Stimulated activated CD4-positive, alpha-beta T cell treated with anti-CD3 and anti-CD28 coated beads, TNF-alpha, amount 100 ng/mL, for 4 hours (primary cell): ENCODE measurements around the gene KANSL3.
A peak's percentile ranks its signal among the peaks of the same experiment; 100 is the strongest.
"Not testable (repeated sequence)": the region's sequence is repeated elsewhere in the genome, so short reads cannot be mapped to it uniquely, and the experiment has no call there.

Experiments
- DNase-seq, 3 experiments: peaks; one replicate each; pipeline ENCODE4 v3.0.0-alpha.2; 2020; ENCODE audit warnings: low read depth in 3 of 3

Gene KANSL3

DNA sequence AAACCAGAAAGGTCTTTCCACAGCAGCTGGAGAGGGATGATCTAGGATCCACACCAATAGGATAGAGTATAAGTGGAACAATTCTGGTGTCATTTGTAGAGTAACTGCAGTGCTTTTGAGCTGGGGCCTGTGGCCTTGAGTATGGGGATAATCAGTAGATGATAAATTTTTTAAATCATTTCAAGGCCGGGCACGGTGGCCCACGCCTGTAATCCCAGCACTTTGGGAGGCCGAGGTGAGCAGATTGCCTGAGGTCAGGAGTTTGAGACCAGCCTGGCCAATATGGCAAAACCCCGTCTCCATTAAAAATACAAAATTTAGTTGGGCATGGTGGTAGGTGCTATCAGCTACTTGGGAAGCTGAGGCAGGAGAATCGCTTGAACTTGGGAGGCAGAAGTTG, 80.7 kb downstream of the KANSL3 start:
- not testable (repeated sequence) for DNase-seq

DNA sequence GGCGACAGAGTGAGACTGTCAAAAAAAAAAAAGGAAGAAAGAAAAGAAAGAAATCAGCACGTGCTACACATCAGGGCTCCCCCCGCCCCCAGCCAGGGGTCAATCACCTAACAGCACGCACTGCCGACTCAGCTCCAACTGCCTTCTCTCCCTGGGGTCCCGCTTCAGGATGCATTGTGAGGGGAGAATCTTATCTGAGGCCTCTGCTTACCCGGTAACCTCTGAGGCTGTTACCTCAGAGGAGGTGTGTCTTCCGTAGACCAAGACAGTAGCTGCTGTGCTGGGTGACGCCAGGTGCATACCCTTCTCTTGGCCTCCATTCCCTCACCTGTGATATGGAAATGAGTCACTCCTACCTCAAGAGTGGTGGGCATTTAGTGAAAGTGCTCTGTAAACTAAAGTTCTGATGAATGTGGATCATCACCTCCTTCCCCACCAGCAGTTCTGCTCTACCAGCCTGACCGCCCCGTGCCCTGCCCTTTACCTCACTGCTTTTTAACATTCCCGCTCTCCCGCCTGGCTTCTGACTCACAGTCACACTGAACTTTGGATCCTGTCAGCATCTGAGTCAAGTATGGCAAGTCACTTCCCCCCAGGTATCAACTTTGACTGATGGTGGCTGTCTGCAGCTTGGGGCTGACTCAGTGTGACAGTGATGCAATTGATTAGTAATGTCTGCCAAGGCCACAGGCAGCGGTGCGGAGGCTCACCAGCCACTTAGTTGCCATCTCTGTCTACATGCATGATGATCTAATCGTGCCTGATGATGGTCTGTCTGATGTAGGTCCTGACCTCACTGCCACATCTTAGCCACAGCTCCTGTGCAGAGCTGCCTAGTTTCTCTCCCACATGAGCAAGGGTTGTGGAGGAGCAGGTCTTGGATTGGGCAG, 81.4 kb downstream of the KANSL3 start:
- DNase-seq, result peak in 1 of 3 experiments; percentile 31

DNA sequence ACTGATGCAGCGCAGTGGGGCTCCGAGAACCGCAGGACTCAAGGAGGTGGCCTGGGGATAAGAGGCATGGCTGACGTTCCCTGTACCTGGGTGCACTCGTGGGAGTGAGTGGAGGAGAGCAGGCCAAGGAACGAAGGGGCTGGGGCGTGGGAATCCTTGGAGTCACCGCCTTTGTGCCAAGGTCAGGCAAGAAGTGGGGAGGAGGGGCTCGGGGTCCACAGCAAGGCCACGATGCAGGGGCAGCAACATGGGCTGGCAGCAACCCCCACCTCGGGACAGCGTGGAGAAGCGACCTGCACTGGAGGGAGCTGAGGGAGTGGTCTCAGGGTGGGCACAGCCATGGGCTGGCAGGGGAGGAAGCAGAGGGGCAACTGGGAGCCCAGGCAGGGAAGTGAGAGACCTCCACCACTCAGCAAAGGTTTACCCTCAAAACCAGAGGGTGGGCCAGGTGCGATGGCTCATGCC, 82.9 kb downstream of the KANSL3 start:
- no peak for DNase-seq

DNA sequence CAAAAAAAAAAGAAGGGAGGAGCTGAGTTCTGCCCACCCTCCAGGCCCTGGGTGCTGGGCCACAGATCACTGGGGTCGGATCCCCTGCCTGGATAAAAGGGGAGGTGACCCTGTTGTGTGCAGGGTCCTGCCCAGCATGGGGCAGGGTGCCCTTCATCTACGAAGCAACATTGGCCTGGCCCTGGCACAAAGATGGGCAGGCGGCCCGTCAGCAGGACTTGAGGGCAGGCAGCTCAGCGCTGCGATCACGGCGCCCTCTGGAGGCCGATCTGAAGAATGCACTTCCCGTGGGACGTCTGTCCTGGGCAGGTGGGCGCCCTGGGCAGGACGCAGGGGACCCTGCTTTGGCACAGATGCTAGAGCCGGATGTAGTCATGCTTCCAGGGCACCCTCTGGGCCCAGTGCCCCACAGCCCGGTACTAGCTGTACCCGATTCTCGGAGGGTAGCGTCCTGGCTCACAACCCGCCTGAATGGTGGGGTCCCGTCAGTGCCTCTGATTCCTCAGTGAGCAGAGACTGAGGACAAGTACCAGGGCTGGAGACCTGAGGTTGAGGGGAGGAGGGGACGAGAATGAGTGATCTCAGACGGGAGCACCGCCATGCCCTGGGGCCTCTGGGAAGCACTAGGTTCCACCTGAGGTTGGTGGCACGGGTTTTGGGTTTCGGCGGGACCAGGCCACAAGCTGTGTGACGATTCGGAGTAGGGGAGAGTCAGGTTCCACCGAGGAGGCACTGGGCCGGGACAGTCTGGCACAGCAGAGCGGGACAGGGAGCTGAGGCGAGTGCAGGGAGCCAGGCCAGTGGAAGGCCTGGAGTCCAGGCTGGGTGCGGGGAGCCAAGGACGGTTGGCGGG, 83.6 kb downstream of the KANSL3 start:
- peak in 2 of 3 experiments; percentile 44 to 53 for DNase-seq

DNA sequence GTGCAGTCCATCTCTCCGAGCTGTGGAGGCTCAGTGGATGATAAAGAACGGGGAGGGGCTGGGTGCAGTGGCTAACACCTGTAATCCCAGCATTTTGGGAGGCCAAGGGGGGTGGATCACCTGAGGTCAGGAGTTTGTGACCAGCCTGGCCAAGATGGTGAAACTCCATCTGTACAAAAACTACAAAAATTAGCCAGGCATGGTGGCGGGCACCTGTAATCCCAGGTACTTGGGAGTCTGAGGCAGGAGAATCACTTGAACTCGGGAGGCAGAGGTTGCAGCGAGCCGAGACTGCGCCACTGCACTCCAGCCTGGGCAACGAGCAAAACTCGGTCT, 84.2 kb downstream of the KANSL3 start:
- DNase-seq, result not testable (repeated sequence)

DNA sequence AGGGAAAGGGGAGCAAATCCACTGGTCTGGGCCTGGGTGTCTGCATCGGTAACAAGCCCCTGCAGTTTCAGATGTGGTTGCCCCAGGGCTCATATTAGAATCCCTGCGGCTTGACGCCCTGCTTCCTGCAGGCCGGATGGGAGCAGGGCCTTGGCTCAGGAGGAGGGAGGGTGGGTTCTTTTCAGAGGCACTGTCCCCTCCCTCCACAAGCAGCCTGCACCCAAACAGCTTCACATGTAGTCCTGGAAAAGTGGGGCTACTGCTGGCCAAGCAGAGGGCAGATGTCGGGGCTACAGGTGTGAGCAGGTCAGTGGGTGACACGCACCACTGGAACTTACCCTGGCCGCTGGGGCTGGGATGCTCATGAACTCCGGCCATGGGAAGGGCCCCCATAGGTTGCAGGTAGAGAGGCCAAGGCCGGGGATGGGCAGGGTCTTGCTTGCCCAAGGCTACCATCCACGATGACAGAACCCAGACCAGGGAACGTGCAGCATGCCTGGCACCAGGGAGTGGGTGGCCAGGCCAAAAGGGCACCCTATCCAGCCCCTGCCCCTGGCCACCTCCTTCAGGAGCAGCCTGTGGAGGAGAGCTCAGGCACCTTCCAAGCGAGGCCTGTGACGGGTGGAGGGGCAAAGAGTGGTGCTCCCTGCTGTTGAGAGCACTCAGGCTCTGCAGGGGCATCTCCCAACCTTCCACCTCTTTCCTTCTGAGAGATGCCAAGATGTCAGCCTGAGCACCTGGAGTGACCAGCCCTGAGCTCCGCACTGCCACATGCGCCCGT, 84.7 kb downstream of the KANSL3 start:
- no peak for DNase-seq

DNA sequence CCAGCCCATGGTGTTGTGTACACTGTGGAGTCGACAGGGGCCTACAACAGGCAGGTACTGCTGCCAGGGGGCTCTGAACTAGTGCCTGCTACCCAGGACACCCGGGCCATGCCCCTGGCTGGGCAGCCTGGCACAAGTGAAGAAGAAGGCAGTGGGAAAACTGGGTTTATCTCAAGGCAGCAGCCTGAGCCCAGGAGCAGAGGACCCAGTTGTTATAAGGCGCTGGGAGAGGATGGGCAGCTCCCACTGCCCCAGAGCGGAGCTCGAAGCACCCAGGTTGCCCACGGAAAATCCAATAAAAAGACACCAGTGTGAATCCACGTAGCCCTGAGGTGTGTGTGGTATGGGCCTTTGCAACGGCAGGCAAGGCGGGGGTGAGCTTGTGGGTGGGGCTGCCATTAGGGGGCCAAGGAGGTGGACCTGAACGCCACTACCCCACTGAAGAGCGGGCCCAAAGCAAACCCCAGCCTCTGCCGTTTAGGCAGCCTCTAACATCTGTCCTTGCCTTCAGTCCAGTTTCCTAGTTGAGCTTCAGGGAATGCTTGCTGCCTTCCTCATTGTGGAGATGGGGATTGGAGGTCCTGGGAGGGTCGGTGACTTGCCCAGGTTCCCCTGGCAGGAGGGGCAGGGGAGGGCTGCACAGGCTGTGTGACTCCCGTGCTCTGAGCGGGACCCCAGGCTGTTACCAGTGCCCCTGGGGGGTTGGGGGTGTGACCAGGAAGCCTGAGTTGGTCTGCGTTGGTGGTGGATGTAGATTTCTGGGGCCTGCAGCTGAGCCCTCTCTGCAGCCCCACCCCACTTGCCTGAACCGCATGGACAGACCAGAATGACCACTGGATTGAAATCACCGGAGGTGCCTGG, 85.6 kb downstream of the KANSL3 start:
- no peak for DNase-seq

DNA sequence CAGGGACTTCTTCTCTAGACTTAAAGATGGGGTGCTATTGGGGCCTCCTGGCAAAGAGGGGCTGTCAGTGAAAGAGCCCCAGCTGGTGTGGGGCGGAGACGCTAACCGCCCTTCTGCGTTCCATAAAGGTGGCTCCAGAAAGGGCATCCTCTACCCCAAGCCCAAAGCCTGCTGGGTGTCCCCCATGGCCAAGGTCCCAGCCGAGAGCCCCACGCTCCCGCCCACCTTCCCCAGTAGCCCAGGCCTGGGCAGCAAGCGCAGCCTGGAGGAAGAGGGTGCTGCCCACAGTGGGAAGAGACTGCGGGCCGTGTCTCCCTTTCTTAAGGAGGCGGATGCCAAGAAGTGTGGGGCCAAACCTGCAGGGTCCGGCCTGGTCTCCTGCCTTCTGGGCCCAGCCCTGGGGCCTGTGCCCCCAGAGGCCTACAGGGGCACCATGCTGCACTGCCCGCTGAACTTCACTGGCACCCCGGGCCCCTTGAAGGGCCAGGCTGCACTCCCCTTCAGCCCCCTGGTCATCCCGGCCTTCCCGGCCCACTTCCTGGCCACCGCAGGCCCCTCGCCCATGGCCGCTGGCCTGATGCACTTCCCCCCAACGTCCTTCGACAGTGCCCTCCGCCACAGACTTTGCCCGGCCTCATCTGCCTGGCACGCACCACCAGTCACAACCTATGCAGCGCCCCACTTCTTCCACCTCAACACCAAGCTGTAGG, 86.4 kb downstream of the KANSL3 start:
- no peak for DNase-seq

DNA sequence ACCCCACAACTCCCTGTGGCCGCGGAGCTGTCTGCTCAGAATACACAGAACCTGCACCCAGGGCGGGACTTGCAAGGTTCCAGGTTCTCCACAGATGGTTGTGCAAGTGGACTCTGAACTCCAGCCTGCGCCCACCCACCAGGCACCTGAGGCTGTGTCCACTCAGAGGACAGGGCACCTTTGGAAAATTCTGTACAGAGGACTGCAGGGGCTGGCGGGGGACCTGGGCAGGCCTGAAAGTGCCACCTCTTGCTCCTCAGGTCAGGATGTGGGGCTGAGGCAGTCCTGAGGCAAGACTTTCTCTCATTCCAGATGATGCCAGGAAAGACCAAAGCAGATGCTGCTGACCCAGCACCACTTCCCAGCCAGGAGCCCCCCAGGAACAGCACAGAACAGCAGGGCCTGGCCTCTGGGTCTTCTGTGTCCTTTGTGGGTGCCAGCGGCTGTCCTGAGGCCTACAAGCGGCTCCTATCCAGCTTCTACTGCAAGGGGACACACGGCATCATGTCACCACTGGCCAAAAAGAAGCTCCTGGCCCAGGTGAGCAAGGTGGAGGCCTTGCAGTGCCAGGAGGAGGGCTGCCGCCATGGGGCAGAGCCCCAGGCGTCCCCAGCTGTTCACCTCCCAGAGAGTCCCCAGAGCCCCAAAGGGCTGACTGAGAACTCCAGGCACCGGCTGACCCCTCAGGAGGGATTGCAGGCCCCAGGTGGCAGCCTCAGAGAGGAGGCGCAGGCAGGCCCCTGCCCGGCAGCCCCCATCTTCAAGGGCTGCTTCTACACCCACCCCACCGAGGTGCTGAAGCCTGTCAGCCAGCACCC, 87.1 kb downstream of the KANSL3 start:
- DNase-seq, result no peak

DNA sequence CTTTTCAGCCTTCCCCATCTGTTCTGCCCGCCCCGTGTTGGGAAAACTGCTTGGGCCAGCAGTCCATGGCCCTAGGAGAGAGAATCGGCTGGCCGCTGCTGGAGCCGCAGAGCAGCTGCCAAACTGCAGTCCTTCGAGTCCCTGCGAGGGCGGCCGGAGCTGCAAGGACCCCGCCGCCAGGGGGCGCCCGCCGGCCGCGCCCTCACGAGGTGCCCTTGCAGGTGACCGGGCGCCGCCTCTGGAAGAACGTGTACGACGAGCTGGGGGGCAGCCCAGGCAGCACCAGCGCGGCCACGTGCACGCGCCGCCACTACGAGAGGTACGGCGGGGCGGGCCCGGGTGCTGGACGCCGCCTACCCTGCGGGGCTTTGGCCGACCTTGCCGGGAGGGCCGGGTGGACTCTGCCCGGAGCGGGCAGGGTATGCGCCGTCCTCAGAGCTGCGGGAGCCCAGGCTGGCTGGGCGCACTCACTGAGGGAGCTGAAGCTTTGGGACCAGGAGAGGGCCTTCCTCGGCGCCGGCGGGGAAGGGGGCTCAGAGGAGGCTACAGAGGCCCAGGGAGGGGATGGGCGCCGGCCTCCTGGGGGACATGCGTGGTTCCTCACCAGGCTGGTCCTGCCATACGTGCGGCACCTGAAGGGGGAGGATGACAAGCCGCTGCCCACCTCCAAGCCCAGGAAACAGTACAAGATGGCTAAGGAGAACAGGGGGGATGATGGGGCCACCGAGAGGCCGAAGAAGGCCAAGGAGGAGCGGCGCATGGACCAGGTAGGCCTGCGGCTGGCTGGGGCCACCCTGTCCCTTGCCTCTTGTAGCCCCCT, 87.9 kb downstream of the KANSL3 start:
- no peak for DNase-seq

DNA sequence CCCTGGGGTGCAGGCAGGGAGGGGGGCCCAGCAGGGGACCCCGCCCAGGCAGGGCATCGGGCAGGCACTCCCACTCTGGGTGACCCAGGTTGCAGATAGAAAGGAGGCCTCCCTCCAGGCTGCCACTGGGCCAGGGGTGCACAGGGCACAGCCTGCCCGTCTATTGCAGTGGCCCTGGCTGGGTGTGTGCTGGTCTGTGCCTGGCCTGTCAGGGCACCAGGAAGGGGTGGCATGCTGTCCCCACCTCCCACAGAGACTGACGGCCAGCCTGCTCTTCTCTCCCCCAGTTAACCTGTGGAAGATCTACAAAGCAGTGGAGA, 88.7 kb downstream of the KANSL3 start:
- DNase-seq, result no peak

DNA sequence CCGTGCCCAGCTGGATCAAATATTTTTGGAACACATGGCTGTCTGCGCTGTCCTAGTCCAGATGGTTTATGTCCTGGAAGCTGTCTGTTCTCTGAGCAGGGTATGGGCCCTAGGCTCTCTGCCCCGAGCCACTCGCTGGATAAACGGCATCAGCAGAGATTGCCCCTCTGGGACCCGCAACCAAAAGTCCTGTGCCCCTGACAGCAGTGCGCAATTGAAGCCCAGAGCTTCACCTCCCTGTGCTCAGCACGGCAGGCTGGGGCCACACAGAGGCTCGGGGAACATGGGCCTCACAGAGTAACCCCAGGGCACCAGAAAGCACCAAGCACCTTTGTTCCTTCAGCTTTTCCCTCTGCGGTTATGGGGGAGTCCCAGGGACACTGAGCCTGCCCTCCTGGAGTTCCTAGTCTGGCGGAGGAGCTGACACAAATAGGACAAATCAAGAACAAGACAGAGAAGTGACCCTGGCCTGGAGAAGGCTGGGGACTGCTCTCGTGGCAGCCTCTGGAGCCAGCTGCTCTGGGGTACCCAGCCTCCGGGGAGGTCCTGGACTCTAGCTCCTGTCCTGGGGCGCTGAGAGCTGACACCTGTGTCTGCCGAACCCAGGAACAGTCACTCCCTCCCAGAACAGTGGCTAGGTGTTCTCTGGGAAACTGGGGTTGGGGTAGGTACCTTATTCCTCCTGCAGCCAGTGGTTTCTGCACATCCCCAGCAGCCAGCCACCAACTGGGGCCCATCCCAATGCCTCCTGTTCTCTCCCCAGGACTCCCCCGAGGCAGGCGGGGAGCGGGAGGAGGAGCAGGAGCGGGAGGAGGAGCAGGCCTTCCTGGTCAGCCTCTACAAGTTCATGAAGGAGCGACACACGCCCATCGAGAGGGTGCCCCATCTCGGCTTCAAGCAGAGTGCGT, 89.3 kb downstream of the KANSL3 start:
- DNase-seq, result no peak

DNA sequence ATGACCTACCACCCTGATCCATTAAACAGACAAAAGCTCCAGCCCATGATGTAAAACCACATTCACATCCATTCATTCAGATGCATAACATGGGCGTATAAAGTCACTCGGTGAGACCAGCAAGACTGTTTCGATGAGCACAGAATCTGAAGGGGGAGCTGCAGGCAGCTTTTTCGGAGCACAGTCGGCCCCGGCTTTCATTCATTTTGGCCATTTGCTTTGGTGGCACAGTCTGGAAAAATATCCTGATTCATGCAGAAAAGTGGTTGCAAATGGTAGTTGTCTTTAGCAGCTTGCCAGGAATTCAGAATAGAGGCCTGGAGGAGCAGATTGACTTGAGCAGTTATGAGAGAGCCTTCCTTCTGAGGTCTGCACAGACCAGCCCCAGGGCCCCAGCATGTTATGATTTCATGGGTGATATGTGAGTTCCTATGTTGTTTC, 90.4 kb downstream of the KANSL3 start:
- no peak for DNase-seq

DNA sequence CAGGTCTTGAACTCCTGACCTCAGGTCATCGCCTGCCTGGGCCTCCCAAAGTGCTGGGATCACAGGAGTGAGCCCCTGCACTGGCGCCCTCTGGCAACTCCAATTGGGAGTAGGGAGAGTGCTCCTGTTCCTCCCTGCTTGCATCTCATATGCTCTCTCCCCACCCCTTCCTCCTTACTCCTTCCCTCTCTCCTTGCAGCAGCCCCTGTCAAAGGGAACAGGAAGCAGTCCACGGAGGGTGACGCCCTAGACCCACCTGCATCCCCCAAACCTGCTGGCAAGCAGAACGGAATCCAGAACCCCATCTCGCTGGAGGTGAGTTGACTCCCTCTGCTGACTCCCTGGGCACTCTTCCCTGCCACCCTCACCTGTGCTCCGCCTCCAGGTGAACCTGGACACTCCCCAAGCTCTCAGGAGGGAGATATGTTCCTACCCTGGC, 90.9 kb downstream of the KANSL3 start:
- no peak for DNase-seq

DNA sequence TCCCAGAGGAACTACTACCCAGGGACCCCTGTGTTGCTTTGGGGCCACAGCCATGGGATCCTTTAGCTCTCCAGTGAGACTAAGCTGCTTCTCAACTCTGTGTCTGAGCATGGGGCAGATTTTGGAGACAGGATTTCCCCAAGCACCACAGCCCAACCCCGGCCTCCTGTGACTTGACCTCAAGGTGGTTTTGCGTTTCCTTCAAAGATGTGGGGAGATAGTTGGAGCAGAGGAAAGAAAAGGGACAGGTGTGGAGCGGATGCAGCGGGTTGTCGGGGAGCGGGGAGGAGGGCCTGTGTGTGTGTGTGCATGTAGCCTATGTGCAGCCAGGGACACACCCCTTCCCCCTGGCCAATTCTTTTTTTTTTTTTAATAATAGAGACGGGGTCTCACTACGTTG, 91.3 kb downstream of the KANSL3 start:
- DNase-seq, result no peak

DNA sequence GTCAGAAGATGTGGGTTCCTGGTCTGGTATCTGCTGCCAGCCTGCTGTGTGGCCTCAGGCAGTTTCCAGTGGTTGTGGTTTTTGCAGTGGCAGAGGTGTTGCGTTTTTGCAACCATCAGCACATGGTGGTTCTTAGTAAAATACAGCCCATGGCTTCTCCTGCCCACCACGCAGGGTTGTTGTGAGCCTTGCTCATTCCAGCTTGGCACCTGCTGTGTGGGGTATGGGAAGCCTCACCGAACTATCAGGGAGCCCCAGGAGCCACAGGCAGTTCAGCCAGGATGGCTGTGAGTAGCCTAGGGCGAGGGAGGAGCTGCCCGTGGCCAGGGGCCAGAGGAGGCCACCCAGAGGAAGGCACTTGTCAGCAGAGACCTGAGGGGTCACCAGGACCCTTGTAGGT, 91.8 kb downstream of the KANSL3 start:
- DNase-seq, result no peak
